ENCODE results near the gene GLI3.

GLI3 gene

GRCh38 chr7:42137431-42137830 lies 99.6 kb downstream of the GLI3 start:
- Histone ChIP-seq H3K27me3 (ENCODE audit: low read depth, low read length) (no peaks in the 10 kb centered on the region), H2AFZ (ENCODE audit: low read depth, low read length) (no peak overlapping the region), H3K9me3 (ENCODE audit: insufficient read depth, low read length) (no peaks in the 10 kb centered on the region), H3K4me2 (ENCODE audit: low read length) (no peak overlapping the region), H4K20me1 (ENCODE audit: insufficient read depth, low read length) (no peaks in the 10 kb centered on the region), H3K79me2 (ENCODE audit: low read length) (no peaks in the 10 kb centered on the region), H3K4me1 (ENCODE audit: low read length) (no peaks in the 10 kb centered on the region), H3K27ac (ENCODE audit: low read length) (no peak overlapping the region), H3K4me3 (ENCODE audit: low read length) (no peak overlapping the region), H3K9ac (ENCODE audit: low read length) (no peak overlapping the region), H3K36me3 (replicated peaks; ENCODE audit: low read depth, low read length) (no peaks in the 10 kb centered on the region)
- TF ChIP-seq EZH2phosphoT487 (IDR thresholded peaks at IDR 0.05; ENCODE audit: low read depth) (no peak), CTCF (IDR thresholded peaks at IDR 0.05; ENCODE audit: low read depth, low read length) (no peak)

- Histone ChIP-seq H3K4me3 (ENCODE audit: low read length) (no peak overlapping the region), H3K36me3 (replicated peaks; ENCODE audit: low read depth, low read length) (no peaks in the 10 kb centered on the region), H4K20me1 (ENCODE audit: insufficient read depth, low read length) (no peaks in the 10 kb centered on the region), H3K27ac (ENCODE audit: low read length) (no peak overlapping the region), H3K4me2 (ENCODE audit: low read length) (no peak overlapping the region), H3K9ac (ENCODE audit: low read length) (no peak overlapping the region), H3K79me2 (ENCODE audit: low read length) (no peaks in the 10 kb centered on the region), H2AFZ (ENCODE audit: low read depth, low read length) (no peak overlapping the region), H3K27me3 (ENCODE audit: low read depth, low read length) (no peaks in the 10 kb centered on the region), H3K9me3 (ENCODE audit: insufficient read depth, low read length) (no peaks in the 10 kb centered on the region), H3K4me1 (ENCODE audit: low read length) (no peaks in the 10 kb centered on the region)
- no peak for TF ChIP-seq EZH2phosphoT487 (IDR thresholded peaks at IDR 0.05; ENCODE audit: low read depth)
- no peak for TF ChIP-seq CTCF (IDR thresholded peaks at IDR 0.05; ENCODE audit: low read depth, low read length)
These were observed 101.3 kb downstream of the GLI3 start for GRCh38 chr7:42135728-42136127.

GRCh38 chr7:42134276-42134876 lies 102.6 kb downstream of the GLI3 start:
- TF ChIP-seq EZH2phosphoT487 (IDR thresholded peaks at IDR 0.05; ENCODE audit: low read depth): no peak
- Histone ChIP-seq H3K4me2 (ENCODE audit: low read length) (no peak overlapping the region), H3K27ac (ENCODE audit: low read length) (no peak overlapping the region), H3K4me1 (ENCODE audit: low read length) (no peaks in the 10 kb centered on the region), H3K4me3 (ENCODE audit: low read length) (no peak overlapping the region), H3K9ac (ENCODE audit: low read length) (no peak overlapping the region), H3K79me2 (ENCODE audit: low read length) (no peaks in the 10 kb centered on the region), H2AFZ (ENCODE audit: low read depth, low read length) (no peak overlapping the region), H3K36me3 (replicated peaks; ENCODE audit: low read depth, low read length) (no peaks in the 10 kb centered on the region), H3K9me3 (ENCODE audit: insufficient read depth, low read length) (no peaks in the 10 kb centered on the region), H4K20me1 (ENCODE audit: insufficient read depth, low read length) (no peaks in the 10 kb centered on the region), H3K27me3 (ENCODE audit: low read depth, low read length) (no peaks in the 10 kb centered on the region)

GRCh38 chr7:42133321-42133720 lies 103.7 kb downstream of the GLI3 start:
- Histone ChIP-seq H3K27ac (ENCODE audit: low read length) (no peak overlapping the region), H3K9me3 (ENCODE audit: insufficient read depth, low read length) (no peaks in the 10 kb centered on the region), H3K4me1 (ENCODE audit: low read length) (no peaks in the 10 kb centered on the region), H3K36me3 (replicated peaks; ENCODE audit: low read depth, low read length) (no peaks in the 10 kb centered on the region), H4K20me1 (ENCODE audit: insufficient read depth, low read length) (no peaks in the 10 kb centered on the region), H3K79me2 (ENCODE audit: low read length) (no peaks in the 10 kb centered on the region), H3K4me2 (ENCODE audit: low read length) (no peak overlapping the region), H3K27me3 (ENCODE audit: low read depth, low read length) (no peaks in the 10 kb centered on the region), H3K9ac (ENCODE audit: low read length) (no peak overlapping the region), H3K4me3 (ENCODE audit: low read length) (no peak overlapping the region), H2AFZ (ENCODE audit: low read depth, low read length) (no peak overlapping the region)
- TF ChIP-seq CTCF (IDR thresholded peaks at IDR 0.05; ENCODE audit: low read depth, low read length): no peak
- no peak for TF ChIP-seq EZH2phosphoT487 (IDR thresholded peaks at IDR 0.05; ENCODE audit: low read depth)

Measured in OCI-LY3 (cell line).